SK-N-SH (cell line): ENCODE results near the gene CTBP1. TPM values are rescaled to one million over a fixed set of nuclear protein-coding genes. Genes with fewer than 3 reads are reported as not detected.

Experiments
- CTCF ChIA-PET: fragments of 300-600, 350-600 bp; formaldehyde crosslinking; extraction: SDS; loops from one replicate; lab custom pipeline; 2021; lab: Yijun Ruan, JAX
- POLR2A ChIA-PET: fragments of 350-600 bp; sonication (Branson Sonifier 250); formaldehyde crosslinking; extraction: SDS; loops from one replicate; lab custom pipeline; 2020; ENCODE audit warnings: antibody characterized with exemption, inconsistent platforms; lab: Yijun Ruan, JAX
- DNase-seq: peaks from one replicate; pipeline ENCODE4 v3.0.0; 2012
- H2AFZ ChIP-seq: fragments of 200-600 bp; sonication (generic); 2 replicates; pipeline ENCODE4 v1.8.1; 2016; ENCODE audit warnings: antibody characterized with exemption, mild to moderate bottlenecking, low read depth
- H3F3A ChIP-seq: fragments of 200-600 bp; sonication (generic); replicated peaks from 2 replicates; pipeline ENCODE3; 2016; ENCODE audit warnings: antibody characterized with exemption, mild to moderate bottlenecking; ENCODE audit not compliant: insufficient read depth
- H3K27ac ChIP-seq, 2 experiments: fragments of 200-500 bp in 1 of 2; fragments of 200-600 bp in 1 of 2; sonication (Bioruptor generic) in 1 of 2; sonication (generic), shearing (Covaris generic) in 1 of 2; 2 replicates each; pipeline versions ENCODE4 v1.5.1 to v1.6.1; 2014 to 2016; ENCODE audit warnings: low read depth in 2 of 2, inconsistent platforms in 1 of 2, low read length in 1 of 2, mild to moderate bottlenecking in 1 of 2, mixed read lengths in 1 of 2
- H3K27me3 ChIP-seq: fragments of 200-600 bp; sonication (generic), shearing (Covaris generic); 2 replicates; pipeline ENCODE4 v1.6.1; 2016; ENCODE audit warnings: mixed run types; ENCODE audit not compliant: insufficient read depth
- H3K36me3 ChIP-seq, 2 experiments: fragments of 200-500 bp in 1 of 2; fragments of 200-600 bp in 1 of 2; sonication (Bioruptor generic) in 1 of 2; sonication (generic) in 1 of 2; replicated peaks in 1 of 2; 2 replicates each; pipeline versions ENCODE3 to v1.5.1; 2014 to 2016; ENCODE audit warnings: low read length in 1 of 2, mild to moderate bottlenecking in 1 of 2; ENCODE audit not compliant: insufficient read depth in 2 of 2, control insufficient read depth in 1 of 2
- H3K4me1 ChIP-seq, 2 experiments: fragments of 200-500 bp in 1 of 2; fragments of 200-600 bp in 1 of 2; sonication (Bioruptor generic) in 1 of 2; sonication (generic), shearing (Covaris generic) in 1 of 2; 2 replicates each; pipeline versions ENCODE4 v1.5.1 to v1.6.1; 2014 to 2016; ENCODE audit warnings: low read depth in 1 of 2, low read length in 1 of 2, mixed run types in 1 of 2; ENCODE audit not compliant: insufficient read depth in 2 of 2, control insufficient read depth in 1 of 2
- H3K4me2 ChIP-seq: fragments of 200-600 bp; sonication (generic), shearing (Covaris generic); 2 replicates; pipeline ENCODE4 v1.6.1; 2017; ENCODE audit warnings: mixed run types
- H3K4me3 ChIP-seq, 2 experiments: fragments of 200-500 bp in 1 of 2; fragments of 200-600 bp in 1 of 2; sonication (Bioruptor generic) in 1 of 2; sonication (generic), shearing (Covaris generic) in 1 of 2; 2 replicates each; pipeline versions ENCODE4 v1.5.1 to v1.8.1; 2014 to 2016; ENCODE audit warnings: low read depth in 2 of 2, inconsistent platforms in 1 of 2, low read length in 1 of 2, mild to moderate bottlenecking in 1 of 2, mixed read lengths in 1 of 2, moderate library complexity in 1 of 2
- H3K79me2 ChIP-seq: fragments of 200-600 bp; sonication (generic); 2 replicates; pipeline ENCODE4 v1.8.1; 2017; ENCODE audit warnings: mild to moderate bottlenecking; ENCODE audit not compliant: insufficient read depth
- H3K9ac ChIP-seq: fragments of 200-600 bp; sonication (generic); 2 replicates; pipeline ENCODE4 v1.6.1; 2017; ENCODE audit warnings: mixed run types
- H3K9me2 ChIP-seq: fragments of 200-600 bp; sonication (generic); 2 replicates; pipeline ENCODE4 v1.6.1; 2017; ENCODE audit warnings: mixed run types
- H3K9me3 ChIP-seq: fragments of 200-600 bp; sonication (generic); 2 replicates; pipeline ENCODE4 v1.6.1; 2017; ENCODE audit warnings: mixed run types, mild to moderate bottlenecking, moderate library complexity
- H4K20me1 ChIP-seq: fragments of 200-600 bp; sonication (generic); 2 replicates; pipeline ENCODE4 v1.6.1; 2017; ENCODE audit warnings: mild to moderate bottlenecking, mixed run types; ENCODE audit not compliant: insufficient read depth
- CHD2 ChIP-seq: fragments of 150-350 bp; IDR thresholded peaks from 2 replicates; pipeline ENCODE4 v1.6.1; 2018; ENCODE audit warnings: low read length; ENCODE audit not compliant: partially characterized antibody
- ELF1 ChIP-seq: IDR thresholded peaks from 2 replicates; pipeline ENCODE4 v1.4.0; 2012
- EZH2phosphoT487 ChIP-seq: fragments of 200-600 bp; sonication (generic); IDR thresholded peaks from 2 replicates; pipeline ENCODE4 v1.6.1; 2017; ENCODE audit warnings: low read depth, mixed run types, mild to moderate bottlenecking, antibody characterized with exemption, moderate library complexity, borderline replicate concordance
- FOXJ3 ChIP-seq: sonication (generic); formaldehyde crosslinking; IDR thresholded peaks from 2 replicates; pipeline ENCODE4 v1.5.1; 2020; ENCODE audit warnings: mild to moderate bottlenecking, missing genetic modification reagents
- GATA2 ChIP-seq: sonication (generic); formaldehyde crosslinking; IDR thresholded peaks from 2 replicates; pipeline ENCODE4 v1.5.0; 2020; ENCODE audit warnings: mild to moderate bottlenecking, missing genetic modification reagents
- NFIC ChIP-seq: IDR thresholded peaks from 2 replicates; pipeline ENCODE4 v1.4.0; 2012; ENCODE audit warnings: borderline replicate concordance
- POLR2AphosphoS5 ChIP-seq: IDR thresholded peaks from 2 replicates; pipeline ENCODE4 v1.6.1; 2012; ENCODE audit warnings: low read depth, low read length
- SMC3 ChIP-seq: IDR thresholded peaks from 2 replicates; pipeline ENCODE4 v1.6.1; 2012; ENCODE audit warnings: low read depth, low read length, improper control_type of control experiment
- TAF1 ChIP-seq: IDR thresholded peaks from 2 replicates; pipeline ENCODE4 v1.6.1; 2012; ENCODE audit warnings: low read depth, mild to moderate bottlenecking, low read length, moderate library complexity, borderline replicate concordance
- TEAD4 ChIP-seq: IDR thresholded peaks from 2 replicates; pipeline ENCODE4 v1.4.0; 2012; ENCODE audit warnings: mild to moderate bottlenecking, borderline replicate concordance; ENCODE audit not compliant: insufficient read depth
- USF1 ChIP-seq: IDR thresholded peaks from 2 replicates; pipeline ENCODE4 v1.4.0; 2012; ENCODE audit warnings: low read depth, borderline replicate concordance
- WGBS: methylation state at CpG from one replicate; pipeline ENCODE4 v1.1.6; 2017; ENCODE audit warnings: low lambda C conversion rate; 5-methylcytosine and 5-hydroxymethylcytosine counted together
- polyA plus RNA-seq, 3 experiments: library from polyadenylated mRNA; depleted of rRNA; stranded (reverse); fragments of >200 nt; gene quantifications; 2 replicates each; pipeline ENCODE4 v1.2.3, GENCODE V29; 2012
- TF ChIP-seq, protein P1 (sequence below): IDR thresholded peaks from 2 replicates; pipeline ENCODE4 v1.6.1; 2012; ENCODE audit warnings: mild to moderate bottlenecking, low read depth, low read length, moderate library complexity
- TF ChIP-seq, protein P2 (sequence below): fragments of 150-350 bp; IDR thresholded peaks from 2 replicates; pipeline ENCODE4 v1.6.1; 2016; ENCODE audit warnings: mild to moderate bottlenecking, low read depth, low read length

CTBP1 gene
- polyA plus RNA-seq, 1 of the 3 experiments (the other 2 are of a cell fraction): 183 TPM

- Histone ChIP-seq H3K9ac (no peak overlapping the region), H3K9me3 (no peaks in the 10 kb centered on the region), H3K79me2 (no peaks in the 10 kb centered on the region), H3K9me2 (no peaks in the 10 kb centered on the region), H3K4me2 (no peak overlapping the region), H3K36me3 (no peaks in the 10 kb centered on the region), H2AFZ (no peak overlapping the region), H3K4me3 (no peak overlapping the region), H3K27ac (no peak overlapping the region), H3F3A (no peaks in the 10 kb centered on the region), H3K4me1 (no peaks in the 10 kb centered on the region), H3K27me3 (no peaks in the 10 kb centered on the region), H4K20me1 (no peaks in the 10 kb centered on the region)
- DNase-seq: no peak
- ChIA-PET POLR2A (no interaction called here), CTCF (interaction anchor here (0.9 to 1.7 kb wide), 2 partner anchors 76 to 204 kb away, joined by 4 to 5 read pairs; no protein-coding TSS in a partner anchor)
- WGBS: 22% methylated on average over 2 of the region's 2 CpGs
- TF ChIP-seq POLR2AphosphoS5 (no peak), CHD2 (no peak), TEAD4 (no peak), EZH2phosphoT487 (no peak), TAF1 (no peak), NFIC (no peak), SMC3 (no peak), FOXJ3 (CRISPR knock-in tag) (no peak), USF1 (no peak), ELF1 (no peak), GATA2 (CRISPR knock-in tag) (no peak)
- TF ChIP-seq, protein P1, sequence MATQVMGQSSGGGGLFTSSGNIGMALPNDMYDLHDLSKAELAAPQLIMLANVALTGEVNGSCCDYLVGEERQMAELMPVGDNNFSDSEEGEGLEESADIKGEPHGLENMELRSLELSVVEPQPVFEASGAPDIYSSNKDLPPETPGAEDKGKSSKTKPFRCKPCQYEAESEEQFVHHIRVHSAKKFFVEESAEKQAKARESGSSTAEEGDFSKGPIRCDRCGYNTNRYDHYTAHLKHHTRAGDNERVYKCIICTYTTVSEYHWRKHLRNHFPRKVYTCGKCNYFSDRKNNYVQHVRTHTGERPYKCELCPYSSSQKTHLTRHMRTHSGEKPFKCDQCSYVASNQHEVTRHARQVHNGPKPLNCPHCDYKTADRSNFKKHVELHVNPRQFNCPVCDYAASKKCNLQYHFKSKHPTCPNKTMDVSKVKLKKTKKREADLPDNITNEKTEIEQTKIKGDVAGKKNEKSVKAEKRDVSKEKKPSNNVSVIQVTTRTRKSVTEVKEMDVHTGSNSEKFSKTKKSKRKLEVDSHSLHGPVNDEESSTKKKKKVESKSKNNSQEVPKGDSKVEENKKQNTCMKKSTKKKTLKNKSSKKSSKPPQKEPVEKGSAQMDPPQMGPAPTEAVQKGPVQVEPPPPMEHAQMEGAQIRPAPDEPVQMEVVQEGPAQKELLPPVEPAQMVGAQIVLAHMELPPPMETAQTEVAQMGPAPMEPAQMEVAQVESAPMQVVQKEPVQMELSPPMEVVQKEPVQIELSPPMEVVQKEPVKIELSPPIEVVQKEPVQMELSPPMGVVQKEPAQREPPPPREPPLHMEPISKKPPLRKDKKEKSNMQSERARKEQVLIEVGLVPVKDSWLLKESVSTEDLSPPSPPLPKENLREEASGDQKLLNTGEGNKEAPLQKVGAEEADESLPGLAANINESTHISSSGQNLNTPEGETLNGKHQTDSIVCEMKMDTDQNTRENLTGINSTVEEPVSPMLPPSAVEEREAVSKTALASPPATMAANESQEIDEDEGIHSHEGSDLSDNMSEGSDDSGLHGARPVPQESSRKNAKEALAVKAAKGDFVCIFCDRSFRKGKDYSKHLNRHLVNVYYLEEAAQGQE: no peak
- TF ChIP-seq, protein P2, sequence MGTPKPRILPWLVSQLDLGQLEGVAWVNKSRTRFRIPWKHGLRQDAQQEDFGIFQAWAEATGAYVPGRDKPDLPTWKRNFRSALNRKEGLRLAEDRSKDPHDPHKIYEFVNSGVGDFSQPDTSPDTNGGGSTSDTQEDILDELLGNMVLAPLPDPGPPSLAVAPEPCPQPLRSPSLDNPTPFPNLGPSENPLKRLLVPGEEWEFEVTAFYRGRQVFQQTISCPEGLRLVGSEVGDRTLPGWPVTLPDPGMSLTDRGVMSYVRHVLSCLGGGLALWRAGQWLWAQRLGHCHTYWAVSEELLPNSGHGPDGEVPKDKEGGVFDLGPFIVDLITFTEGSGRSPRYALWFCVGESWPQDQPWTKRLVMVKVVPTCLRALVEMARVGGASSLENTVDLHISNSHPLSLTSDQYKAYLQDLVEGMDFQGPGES: no peak
Observed at GRCh38 chr4:1276984-1277383, 28.1 kb upstream of the CTBP1 start.

DNA sequence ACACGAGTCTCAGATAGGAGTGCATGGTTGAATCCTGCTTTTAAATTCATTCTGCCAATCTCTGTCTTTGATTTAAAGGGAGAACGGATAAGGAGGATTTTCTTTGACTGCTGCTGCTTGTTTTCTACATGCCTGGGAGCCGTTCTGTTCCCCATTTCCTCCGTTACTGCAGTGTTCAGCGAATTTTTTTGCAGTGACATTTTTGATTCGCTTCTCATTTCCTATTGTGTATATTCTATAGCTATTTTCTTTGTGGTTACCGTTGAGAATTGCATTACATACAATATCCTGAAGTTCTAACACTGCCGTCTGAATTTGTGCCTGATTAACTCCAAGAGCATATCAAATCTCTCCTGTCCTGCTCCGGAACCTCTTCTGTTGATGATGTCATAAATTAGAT is 25.9 kb upstream of the CTBP1 start:
- Histone ChIP-seq H2AFZ (no peak overlapping the region; the same call in 1 of the 2 replicates), H3K79me2 (no peaks in the 10 kb centered on the region), H4K20me1 (no peaks in the 10 kb centered on the region), H3K9me2 (no peaks in the 10 kb centered on the region), H3K4me1 (no peaks in the 10 kb centered on the region), H3K9ac (no peak overlapping the region), H3K9me3 (no peaks in the 10 kb centered on the region), H3K27ac (no peak overlapping the region), H3K4me3 (no peak overlapping the region), H3K27me3 (no peaks in the 10 kb centered on the region), H3F3A (no peaks in the 10 kb centered on the region), H3K36me3 (no peaks in the 10 kb centered on the region), H3K4me2 (no peak overlapping the region)
- no peak for DNase-seq
- TF ChIP-seq NFIC: no peak
- WGBS: 45% methylated on average over 9 of the region's 9 CpGs
- CTCF ChIA-PET: no interaction called here
- POLR2A ChIA-PET: no interaction called here
